Stimulated activated CD4-positive, alpha-beta T cell treated with anti-CD3 and anti-CD28 coated beads, TNF-alpha, amount 100 ng/mL, for 1 hour (primary cell): ENCODE measurements around the gene SDF2.
"Not testable (repeated sequence)": the region's sequence is repeated elsewhere in the genome, so short reads cannot be mapped to it uniquely, and the experiment has no call there.

Source experiments
- DNase-seq, 3 donors: peaks; one replicate each; pipeline ENCODE4 v3.0.0-alpha.2; 2020; ENCODE audit warnings: low read depth in 3 of 3, low spot score in 1 of 3

The SDF2 gene

DNA sequence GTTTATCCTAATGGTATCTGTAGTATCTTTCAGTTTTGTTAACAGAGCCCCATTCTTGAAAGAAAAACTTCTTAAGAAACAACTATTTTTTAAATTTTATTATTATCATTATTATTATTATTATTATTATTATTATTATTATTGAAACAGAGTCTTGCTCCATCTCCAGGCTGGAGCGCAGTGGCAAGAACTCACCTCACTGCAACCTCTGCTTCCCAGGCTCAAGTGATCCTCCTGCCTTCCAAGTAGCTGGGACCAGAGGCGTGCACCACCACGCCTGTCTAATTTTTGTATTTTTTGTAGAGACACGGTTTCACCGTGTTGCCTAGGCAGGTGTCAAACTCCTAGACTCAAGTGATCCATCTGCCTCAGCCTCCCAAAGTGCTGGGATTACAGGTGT lies 23.7 kb upstream of the SDF2 start:
- no peak for DNase-seq

DNA sequence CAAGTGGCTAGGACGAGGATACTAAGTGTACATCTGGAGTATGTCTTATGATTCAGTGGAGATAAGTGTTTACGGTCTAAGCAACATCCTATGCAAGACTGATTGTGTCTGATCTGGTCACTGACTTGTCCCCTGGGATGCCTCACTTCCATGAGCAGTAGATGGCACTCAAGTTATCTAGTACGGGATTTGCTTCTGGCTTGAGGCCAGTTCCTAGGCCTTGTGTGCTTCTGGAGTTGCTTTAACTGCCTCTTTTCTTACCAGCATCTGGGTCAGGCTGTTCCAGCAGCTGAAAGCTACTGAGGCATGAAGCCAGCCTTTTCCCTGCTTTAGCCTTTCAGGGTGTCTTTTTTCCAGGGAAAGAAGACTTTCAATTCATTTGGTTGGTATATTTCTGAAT lies 23.3 kb upstream of the SDF2 start:
- no peak for DNase-seq

GRCh38 chr17:28682655-28683054 lies 20.9 kb upstream of the SDF2 start:
- DNase-seq, result no peak

- no peak for DNase-seq
Observed at GRCh38 chr17:28675980-28676379, 14.3 kb upstream of the SDF2 start.

DNA sequence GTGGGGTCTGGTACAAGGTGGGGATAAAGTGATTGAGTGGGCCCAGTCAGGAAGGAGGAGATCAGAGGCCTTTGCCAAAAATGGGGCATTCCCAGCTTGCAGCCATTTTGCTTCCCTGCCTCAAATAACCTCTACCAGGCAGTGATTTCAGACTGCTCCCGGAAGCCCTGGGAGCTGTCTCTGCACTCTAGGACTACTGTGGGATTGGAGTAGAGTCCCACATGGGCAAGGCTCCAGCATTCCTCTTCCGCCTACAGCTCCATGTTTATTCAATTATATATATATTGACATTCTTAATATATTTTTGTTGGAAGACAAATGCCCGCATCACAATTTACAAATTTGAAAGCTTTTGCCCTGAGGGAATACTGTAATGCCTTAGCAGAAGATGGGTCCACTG lies 13.8 kb upstream of the SDF2 start:
- no peak for DNase-seq

DNA sequence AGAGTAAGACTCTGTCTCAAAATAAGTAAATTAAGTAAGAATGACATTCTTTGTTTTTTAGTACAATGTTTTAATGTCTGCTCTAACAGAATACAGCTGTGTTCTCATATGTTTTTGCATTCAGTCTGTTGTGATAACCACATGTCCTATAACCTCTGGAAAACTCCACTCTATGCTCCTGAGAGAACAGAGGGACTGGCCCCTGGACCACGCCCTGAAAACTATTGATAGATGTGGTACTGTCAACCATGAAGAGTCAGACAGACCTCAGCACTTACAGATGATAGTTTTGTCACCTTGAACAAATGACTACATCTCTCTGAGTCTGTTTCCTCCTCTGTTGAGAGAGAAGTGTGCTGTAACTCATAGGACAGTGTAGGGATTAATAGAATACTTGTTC lies 8.2 kb upstream of the SDF2 start:
- DNase-seq, result no peak

GRCh38 chr17:28667870-28668269 lies 6.2 kb upstream of the SDF2 start:
- DNase-seq, result no peak

GRCh38 chr17:28665994-28666393 lies 4.3 kb upstream of the SDF2 start:
- DNase-seq, result no peak

GRCh38 chr17:28663723-28664122 lies 2.0 kb upstream of the SDF2 start:
- no peak for DNase-seq

- no peak for DNase-seq
Observed at GRCh38 chr17:28662527-28662829, 772 bp upstream of the SDF2 start.

DNA sequence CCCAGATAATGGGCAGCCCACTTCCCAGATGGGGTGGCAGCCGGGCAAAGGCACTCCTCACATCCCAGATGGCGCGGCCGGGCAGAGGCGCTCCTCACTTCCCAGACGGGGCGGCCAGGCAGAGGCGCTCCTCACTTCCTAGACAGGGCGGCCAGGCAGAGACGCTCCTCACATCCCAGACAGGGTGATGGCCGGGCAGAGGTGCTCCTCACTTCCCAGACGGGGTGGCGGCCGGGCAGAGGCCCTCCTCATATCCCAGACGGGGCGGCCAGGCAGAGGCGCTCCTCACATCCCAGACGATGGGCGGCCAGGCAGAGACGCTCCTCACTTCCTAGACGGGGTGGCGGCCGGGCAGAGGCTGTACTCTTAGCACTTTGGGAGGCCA lies 2.2 kb downstream of the SDF2 start:
- DNase-seq, result not testable (repeated sequence)

- not testable (repeated sequence) for DNase-seq
Observed at GRCh38 chr17:28658766-28659496, 2.8 kb downstream of the SDF2 start.

DNA sequence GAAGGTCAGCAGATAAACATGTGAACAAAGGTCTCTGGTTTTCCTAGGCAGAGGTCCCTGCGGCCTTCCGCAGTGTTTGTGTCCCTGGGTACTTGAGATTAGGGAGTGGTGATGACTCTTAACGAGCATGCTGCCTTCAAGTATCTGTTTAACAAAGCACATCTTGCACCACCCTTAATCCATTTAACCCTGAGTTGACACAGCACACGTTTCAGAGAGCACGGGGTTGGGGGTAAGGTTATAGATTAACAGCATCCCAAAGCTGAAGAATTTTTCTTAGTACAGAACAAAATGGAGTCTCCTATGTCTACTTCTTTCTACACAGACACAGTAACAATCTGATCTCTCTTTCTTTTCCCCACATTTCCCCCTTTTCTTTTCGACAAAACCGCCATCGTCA lies 3.4 kb downstream of the SDF2 start:
- DNase-seq, result not testable (repeated sequence)

DNA sequence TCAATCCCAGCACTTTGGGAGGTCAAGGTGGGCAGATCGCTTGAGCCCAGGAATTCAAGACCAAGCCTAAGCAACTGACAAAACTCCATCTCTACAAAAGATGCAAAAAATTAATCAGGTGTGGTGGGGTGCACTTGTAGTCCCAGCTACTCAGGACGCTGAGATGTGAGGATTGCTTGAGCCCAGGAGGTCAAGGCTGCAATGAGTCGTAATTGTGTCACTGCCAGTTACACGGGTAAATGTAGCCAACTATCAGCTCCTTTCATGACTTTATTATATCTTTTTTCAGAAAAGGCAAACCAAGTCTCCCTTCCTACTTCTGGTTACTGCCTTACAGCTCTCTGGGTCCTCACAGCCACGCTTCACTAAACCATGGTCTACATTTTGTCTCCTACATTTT lies 4.0 kb downstream of the SDF2 start:
- no peak for DNase-seq

- no peak for DNase-seq
Observed at GRCh38 chr17:28655160-28655559, 6.5 kb downstream of the SDF2 start.

DNA sequence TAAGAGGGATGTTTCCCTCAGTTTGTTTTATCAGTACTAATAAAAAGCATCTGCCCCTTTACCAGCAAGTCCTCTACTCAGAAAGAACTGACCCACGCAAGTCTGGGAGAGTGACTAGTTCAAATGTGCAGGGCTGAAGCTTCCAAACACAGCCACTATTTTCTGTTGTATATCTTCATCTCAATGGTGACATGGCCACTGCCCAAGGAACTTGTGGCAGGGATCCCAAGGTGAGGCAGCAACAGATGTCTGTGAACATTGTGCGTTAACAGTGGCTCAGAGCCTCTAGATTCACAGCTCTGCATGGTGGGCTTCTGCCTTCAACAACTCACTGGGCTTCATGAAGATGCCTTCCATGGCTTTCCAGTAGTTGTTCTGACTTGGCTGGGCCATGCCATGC lies 13.0 kb downstream of the SDF2 start:
- DNase-seq, result no peak

GRCh38 chr17:28646039-28646754 lies 15.5 kb downstream of the SDF2 start:
- no peak for DNase-seq

GRCh38 chr17:28645576-28645939 lies 16.1 kb downstream of the SDF2 start:
- no peak for DNase-seq

DNA sequence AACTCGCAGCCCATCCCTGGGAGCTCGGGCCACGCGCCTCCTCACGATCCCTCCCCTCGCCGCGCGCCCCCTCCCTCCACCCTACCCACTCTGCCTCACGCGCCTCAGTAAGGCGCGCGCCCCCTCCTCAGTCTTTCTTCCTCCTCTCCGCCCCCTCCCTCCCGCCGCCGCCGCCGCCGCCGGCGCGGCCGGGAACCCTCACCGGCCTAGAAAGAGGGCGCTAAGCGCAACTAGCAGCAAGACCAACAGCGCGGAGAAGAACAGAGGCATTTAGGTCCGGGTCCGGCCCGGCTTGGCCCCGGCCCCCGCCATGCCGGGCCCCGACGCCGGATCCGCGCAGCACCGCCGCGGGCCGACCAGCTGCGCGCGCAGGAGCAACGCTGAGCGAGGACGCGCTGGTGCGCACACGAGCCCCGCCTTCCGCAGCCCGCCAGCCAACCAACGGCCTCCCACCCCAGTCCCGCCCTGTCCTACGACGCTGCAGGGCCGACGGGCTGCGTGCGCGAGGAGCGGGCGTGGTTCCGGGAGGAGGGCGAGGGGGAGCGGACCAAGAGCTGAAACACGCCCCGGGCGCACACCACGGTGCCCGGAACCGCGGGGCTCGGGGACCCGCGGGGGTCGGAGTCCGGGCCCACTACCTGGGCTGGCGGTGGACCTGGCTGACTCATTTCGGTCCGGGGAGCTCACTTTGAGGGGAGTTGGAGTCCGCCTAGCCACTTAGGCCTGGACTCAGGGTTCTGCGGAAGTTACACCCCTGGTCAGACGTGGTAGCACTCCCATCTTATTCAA lies 16.7 kb downstream of the SDF2 start, which contains the start of gene BLTP2:
TSS of gene BLTP2 (minus strand) at position 372 of the 789 bp plus-strand sequence. CDS start at position 270, 102 bp downstream.
- DNase-seq, result peak; percentile 88 to 92 (median 91)

DNA sequence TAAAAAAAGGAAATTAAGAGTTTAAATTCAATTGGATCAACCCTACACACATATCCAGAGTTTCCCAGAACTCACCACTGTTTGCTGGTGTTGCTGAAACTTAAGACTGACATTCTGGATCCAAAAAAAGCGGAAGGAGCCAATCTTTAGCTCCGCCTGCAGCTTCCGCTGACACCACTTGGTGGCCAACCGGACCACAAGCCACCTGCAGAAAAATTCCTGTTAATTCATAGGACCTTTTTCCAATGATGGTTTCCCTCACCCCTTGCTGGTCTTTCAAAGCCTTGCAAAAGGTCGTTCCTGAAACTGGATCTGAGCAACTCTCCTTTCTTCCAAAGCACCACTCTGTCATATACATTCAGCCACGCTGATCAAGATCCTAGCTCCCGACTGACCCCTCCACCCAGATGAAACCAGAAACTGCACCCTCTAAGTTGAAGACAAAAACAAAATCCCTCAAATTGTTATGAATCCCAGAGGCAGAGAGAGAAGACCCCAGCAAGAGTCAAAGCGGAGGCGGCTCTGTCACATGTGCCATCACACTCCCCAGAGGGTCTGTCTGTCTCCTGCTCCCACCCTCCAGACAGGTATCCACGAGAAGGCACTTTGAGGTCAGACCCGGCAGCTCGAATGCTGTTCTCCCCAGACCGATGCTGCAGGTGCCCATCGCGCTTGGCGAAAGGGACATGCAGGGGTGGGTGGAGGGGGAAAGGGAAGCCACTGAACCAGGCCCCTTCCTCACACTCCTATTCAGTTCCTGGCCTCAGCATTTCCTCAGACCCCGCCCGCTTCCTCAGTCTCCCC lies 17.5 kb downstream of the SDF2 start:
- peak in 1 of 3 donors; percentile 15 for DNase-seq

DNA sequence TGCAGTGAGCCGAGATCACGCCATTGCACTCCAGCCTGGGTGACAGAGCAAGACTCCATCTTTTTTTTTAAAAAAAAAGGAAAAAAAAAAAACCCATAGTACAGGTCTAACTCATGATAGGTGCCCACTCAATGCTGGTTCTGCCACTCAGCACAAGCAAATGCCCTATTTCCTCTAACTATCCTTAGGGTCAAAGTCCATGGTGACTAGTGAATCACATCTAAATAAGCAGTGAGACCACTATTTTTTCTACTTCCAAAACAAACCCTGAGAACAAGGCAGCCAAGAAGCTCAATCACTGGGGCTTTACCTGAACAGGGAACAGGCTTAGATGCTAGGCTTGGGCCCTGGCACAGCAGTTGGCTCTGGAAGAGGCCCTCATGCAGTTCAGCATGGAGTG lies 20.1 kb downstream of the SDF2 start:
- DNase-seq, result no peak
